WTC11 (cell line): Measurements from ENCODE around the gene RPL36. TPM values are rescaled to one million over a fixed set of nuclear protein-coding genes. Genes with fewer than 3 reads are reported as not detected.
"Not testable (repeated sequence)": the region's sequence is repeated elsewhere in the genome, so short reads cannot be mapped to it uniquely, and the experiment has no call there.

Experiments
- ATAC-seq: fragments of 200-7000 bp; cut with Tn5 transposase; 2 replicates; pipeline ENCODE4 v1.10.0; 2021; ENCODE audit warnings: mild to moderate bottlenecking, moderate library complexity
- CTCF ChIA-PET: fragments of 300-600 bp; sonication (Branson Sonifier 250); formaldehyde crosslinking; loops from one replicate; lab custom pipeline; 2021; ENCODE audit warnings: antibody characterized with exemption; lab: Charles Lee
- POLR2A ChIA-PET: fragments of 350-600 bp; sonication (Branson Sonifier 250); formaldehyde crosslinking; loops from one replicate; lab custom pipeline; 2021; ENCODE audit warnings: antibody characterized with exemption; lab: Charles Lee
- DNase-seq: peaks from one replicate; pipeline ENCODE4 v3.0.0; 2021; ENCODE audit warnings: low spot score
- H3K27ac Mint-ChIP-seq: 2 replicates; pipeline ENCODE4 v1.8.0; 2021; ENCODE audit warnings: mixed read lengths
- H3K27me3 Mint-ChIP-seq: 2 replicates; pipeline ENCODE4 v1.8.0; 2021; ENCODE audit warnings: low read depth, mild to moderate bottlenecking, moderate library complexity, mixed read lengths
- H3K36me3 Mint-ChIP-seq: 2 replicates; pipeline ENCODE4 v1.8.0; 2021; ENCODE audit warnings: mixed read lengths
- H3K4me1 Mint-ChIP-seq: 2 replicates; pipeline ENCODE4 v1.8.0; 2022; ENCODE audit warnings: mixed read lengths
- H3K4me3 Mint-ChIP-seq: 2 replicates; pipeline ENCODE4 v1.8.0; 2021; ENCODE audit warnings: mild to moderate bottlenecking, moderate library complexity, mixed read lengths
- H3K9me3 Mint-ChIP-seq: 2 replicates; pipeline ENCODE4 v1.8.0; 2021; ENCODE audit warnings: mixed read lengths
- CREB1 ChIP-seq: sonication (generic); formaldehyde crosslinking; IDR thresholded peaks from 2 replicates; pipeline ENCODE4 v1.8.0; 2023; ENCODE audit warnings: mild to moderate bottlenecking, missing genetic modification reagents
- E2F5 ChIP-seq: sonication (generic); formaldehyde crosslinking; IDR thresholded peaks from 2 replicates; pipeline ENCODE4 v1.8.1; 2022; ENCODE audit warnings: mild to moderate bottlenecking, moderate library complexity, missing genetic modification reagents
- ESRRA ChIP-seq: sonication (generic); formaldehyde crosslinking; IDR thresholded peaks from 2 replicates; pipeline ENCODE4 v1.8.1; 2022; ENCODE audit warnings: mild to moderate bottlenecking, missing genetic modification reagents, borderline replicate concordance
- FOXP4 ChIP-seq: sonication (generic); formaldehyde crosslinking; IDR thresholded peaks from 2 replicates; pipeline ENCODE4 v1.8.0; 2022; ENCODE audit warnings: mild to moderate bottlenecking, missing genetic modification reagents
- PRDM15 ChIP-seq: sonication (generic); formaldehyde crosslinking; IDR thresholded peaks from 2 replicates; pipeline ENCODE4 v1.8.0; 2022; ENCODE audit warnings: missing genetic modification reagents
- ZNF416 ChIP-seq: fragments of 250-450 bp; sonication (Bioruptor Pico); IDR thresholded peaks from 2 replicates; pipeline ENCODE4 v1.9.0; 2021; ENCODE audit warnings: mild to moderate bottlenecking, inconsistent platforms
- total RNA-seq: library from RNA; stranded (reverse); gene quantifications from 3 replicates; pipeline ENCODE4 v1.2.3, GENCODE V29; 2021
- TF ChIP-seq, protein P1 (sequence below): sonication (generic); formaldehyde crosslinking; IDR thresholded peaks from 2 replicates; pipeline ENCODE4 v1.8.1; 2023; ENCODE audit warnings: mild to moderate bottlenecking, missing genetic modification reagents
- TF ChIP-seq, protein P2 (sequence below): sonication (generic); formaldehyde crosslinking; IDR thresholded peaks from 2 replicates; pipeline ENCODE4 v1.8.1; 2023; ENCODE audit warnings: mild to moderate bottlenecking, moderate library complexity, missing genetic modification reagents
- TF ChIP-seq, protein P3 (sequence below): sonication (generic); formaldehyde crosslinking; IDR thresholded peaks from 2 replicates; pipeline ENCODE4 v1.8.0; 2023; ENCODE audit warnings: missing genetic modification reagents

Gene RPL36
- total RNA-seq, 1 experiment from 2014 or later = 1,080 TPM

- no peak for TF ChIP-seq E2F5 (CRISPR knock-in tag)
- TF ChIP-seq, protein P1, sequence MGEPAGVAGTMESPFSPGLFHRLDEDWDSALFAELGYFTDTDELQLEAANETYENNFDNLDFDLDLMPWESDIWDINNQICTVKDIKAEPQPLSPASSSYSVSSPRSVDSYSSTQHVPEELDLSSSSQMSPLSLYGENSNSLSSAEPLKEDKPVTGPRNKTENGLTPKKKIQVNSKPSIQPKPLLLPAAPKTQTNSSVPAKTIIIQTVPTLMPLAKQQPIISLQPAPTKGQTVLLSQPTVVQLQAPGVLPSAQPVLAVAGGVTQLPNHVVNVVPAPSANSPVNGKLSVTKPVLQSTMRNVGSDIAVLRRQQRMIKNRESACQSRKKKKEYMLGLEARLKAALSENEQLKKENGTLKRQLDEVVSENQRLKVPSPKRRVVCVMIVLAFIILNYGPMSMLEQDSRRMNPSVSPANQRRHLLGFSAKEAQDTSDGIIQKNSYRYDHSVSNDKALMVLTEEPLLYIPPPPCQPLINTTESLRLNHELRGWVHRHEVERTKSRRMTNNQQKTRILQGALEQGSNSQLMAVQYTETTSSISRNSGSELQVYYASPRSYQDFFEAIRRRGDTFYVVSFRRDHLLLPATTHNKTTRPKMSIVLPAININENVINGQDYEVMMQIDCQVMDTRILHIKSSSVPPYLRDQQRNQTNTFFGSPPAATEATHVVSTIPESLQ = no peak
- TF ChIP-seq, protein P2, sequence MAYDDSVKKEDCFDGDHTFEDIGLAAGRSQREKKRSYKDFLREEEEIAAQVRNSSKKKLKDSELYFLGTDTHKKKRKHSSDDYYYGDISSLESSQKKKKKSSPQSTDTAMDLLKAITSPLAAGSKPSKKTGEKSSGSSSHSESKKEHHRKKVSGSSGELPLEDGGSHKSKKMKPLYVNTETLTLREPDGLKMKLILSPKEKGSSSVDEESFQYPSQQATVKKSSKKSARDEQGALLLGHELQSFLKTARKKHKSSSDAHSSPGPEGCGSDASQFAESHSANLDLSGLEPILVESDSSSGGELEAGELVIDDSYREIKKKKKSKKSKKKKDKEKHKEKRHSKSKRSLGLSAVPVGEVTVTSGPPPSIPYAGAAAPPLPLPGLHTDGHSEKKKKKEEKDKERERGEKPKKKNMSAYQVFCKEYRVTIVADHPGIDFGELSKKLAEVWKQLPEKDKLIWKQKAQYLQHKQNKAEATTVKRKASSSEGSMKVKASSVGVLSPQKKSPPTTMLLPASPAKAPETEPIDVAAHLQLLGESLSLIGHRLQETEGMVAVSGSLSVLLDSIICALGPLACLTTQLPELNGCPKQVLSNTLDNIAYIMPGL (CRISPR knock-in tag) = peak; percentile 89
Observed at GRCh38 chr19:5686647-5687359, 3.3 kb upstream of the RPL36 start (continued).

DNA sequence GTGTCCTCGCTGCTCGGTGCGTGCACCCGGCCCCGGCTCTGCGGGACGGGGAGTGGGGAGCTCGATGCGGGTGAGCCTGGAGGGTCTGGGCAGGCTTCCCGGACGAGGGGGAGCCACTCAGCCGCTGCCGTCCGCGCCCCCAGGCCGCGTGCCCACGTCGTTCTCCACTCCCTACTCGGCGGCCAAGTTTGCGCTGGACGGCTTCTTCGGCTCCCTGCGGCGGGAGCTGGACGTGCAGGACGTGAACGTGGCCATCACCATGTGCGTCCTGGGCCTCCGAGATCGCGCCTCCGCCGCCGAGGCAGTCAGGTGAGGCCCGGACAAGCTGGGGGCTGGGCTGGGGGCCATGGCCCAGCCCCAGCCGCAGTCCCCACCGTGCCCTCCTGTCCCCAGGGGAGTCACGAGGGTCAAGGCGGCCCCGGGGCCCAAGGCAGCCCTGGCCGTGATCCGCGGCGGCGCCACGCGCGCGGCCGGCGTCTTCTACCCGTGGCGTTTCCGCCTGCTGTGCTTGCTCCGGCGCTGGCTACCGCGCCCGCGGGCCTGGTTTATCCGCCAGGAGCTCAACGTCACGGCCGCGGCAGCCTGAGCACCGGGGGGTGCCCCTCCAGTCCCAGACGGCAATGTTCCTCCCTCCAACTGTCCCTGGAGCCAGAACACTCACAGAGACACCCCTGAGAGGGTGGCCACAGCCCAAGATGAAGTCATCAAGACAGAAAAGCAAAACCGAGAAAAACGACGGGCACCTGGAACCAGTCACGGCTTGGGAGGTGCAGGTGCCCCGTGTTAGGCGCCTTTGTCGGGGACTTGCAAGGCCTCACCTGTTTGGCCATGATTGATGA lies 2.5 kb upstream of the RPL36 start:
- TF ChIP-seq FOXP4 (no peak), PRDM15 (no peak), ZNF416 (CRISPR knock-in tag) (0 out of 2 replicates have a peak, but pooled peaks have one; percentile 32), ESRRA (CRISPR knock-in tag) (peak; percentile 49; the same call in 1 of the 2 replicates), CREB1 (CRISPR knock-in tag) (0 out of 2 replicates have a peak, but pooled peaks have one; percentile 24), E2F5 (CRISPR knock-in tag) (0 out of 2 replicates have a peak, but pooled peaks have one; percentile 21)
- TF ChIP-seq, protein P3, sequence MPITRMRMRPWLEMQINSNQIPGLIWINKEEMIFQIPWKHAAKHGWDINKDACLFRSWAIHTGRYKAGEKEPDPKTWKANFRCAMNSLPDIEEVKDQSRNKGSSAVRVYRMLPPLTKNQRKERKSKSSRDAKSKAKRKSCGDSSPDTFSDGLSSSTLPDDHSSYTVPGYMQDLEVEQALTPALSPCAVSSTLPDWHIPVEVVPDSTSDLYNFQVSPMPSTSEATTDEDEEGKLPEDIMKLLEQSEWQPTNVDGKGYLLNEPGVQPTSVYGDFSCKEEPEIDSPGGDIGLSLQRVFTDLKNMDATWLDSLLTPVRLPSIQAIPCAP (CRISPR knock-in tag) = no peak
- POLR2A ChIA-PET = interaction anchor here (0.6 to 1.9 kb wide), 6 partner anchors 9 to 497 kb away, joined by 3 to 10 read pairs (median 6); partner anchors contain the start of genes CATSPERD, LONP1 and VMAC
- peaks cover 8% of the 10 kb centered on the region; the same call in 1 of the 2 replicates for H3K27me3 Mint-ChIP-seq
- H3K4me3 Mint-ChIP-seq = peak overlapping the region; percentile 43; the same call in 1 of the 2 replicates
- CTCF ChIA-PET = interaction anchor here (0.5 to 2.8 kb wide), 31 partner anchors 8 to 489 kb away, joined by 3 to 22 read pairs (median 5); partner anchors contain the start of genes CATSPERD, DUS3L, LONP1 and NDUFA11
- no peak overlapping the region for H3K27ac Mint-ChIP-seq
- ATAC-seq (no peak), DNase-seq (no peak)
- H3K4me1 Mint-ChIP-seq = peaks cover 14% of the 10 kb centered on the region
- H3K9me3 Mint-ChIP-seq = no peaks in the 10 kb centered on the region
- H3K36me3 Mint-ChIP-seq = peaks cover 18% of the 10 kb centered on the region

DNA sequence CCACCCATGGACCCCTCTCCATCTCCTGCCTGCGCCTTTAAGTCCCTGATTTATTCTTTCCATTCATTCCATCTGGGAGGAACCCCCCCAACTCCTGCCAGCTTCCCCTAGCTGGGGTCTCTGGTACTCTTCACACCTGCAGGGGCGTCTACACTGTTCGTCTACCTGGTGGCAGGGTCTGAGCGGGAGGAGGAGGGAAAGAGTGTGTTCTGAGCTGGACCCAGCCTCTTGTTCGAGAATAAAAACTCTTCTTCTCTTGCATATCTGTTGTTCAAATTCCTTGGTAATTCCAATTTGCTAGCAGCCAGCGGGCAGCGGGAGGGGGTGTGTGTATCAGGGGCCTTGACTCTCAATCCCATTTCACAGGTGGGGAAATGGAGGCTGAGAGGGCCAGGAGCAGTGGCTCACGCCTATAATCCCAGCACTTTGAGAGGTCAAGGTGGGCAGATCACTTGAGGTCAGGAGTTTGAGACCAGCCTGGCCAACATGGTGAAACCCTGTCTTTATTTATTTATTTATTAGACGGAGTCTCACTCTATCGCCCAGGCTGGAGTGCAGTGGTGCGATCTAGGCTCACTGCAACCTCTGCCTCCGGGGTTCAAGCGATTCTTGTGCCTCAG lies 1.7 kb upstream of the RPL36 start:
- not testable (repeated sequence) for ATAC-seq

More for the DNA sequence above, 1.7 kb upstream of the RPL36 start:
- Mint-ChIP-seq H3K4me3 (peak overlapping the region; percentile 39), H3K4me1 (peaks cover 15% of the 10 kb centered on the region), H3K36me3 (peaks cover 25% of the 10 kb centered on the region)
- H3K27ac Mint-ChIP-seq, H3K27me3 Mint-ChIP-seq, H3K9me3 Mint-ChIP-seq, DNase-seq, POLR2A ChIA-PET: not testable (repeated sequence)
- CTCF ChIA-PET = interaction anchor here (1.3 to 2.8 kb wide), 12 partner anchors 8 to 215 kb away, joined by 3 to 18 read pairs (median 8); partner anchors contain the start of genes DUS3L, NDUFA11, NRTN and SAFB
